Ovary (tissue), 9 donors: ENCODE measurements around the gene DYNC1I1. TPM values are rescaled to one million over a fixed set of nuclear protein-coding genes. Genes with fewer than 3 reads are reported as not detected.
A peak's percentile ranks its signal among the peaks of the same experiment; 100 is the strongest.
"Not testable (repeated sequence)": the region's sequence is repeated elsewhere in the genome, so short reads cannot be mapped to it uniquely, and the experiment has no call there.

Source experiments
- DNase-seq, 5 donors: peaks; one replicate each; pipeline ENCODE4 v3.0.0-alpha.2; 2019 to 2020
- H3K27ac ChIP-seq, 2 donors: fragments of 200-600 bp; one replicate each; pipeline versions ENCODE4 v1.5.1 to v1.8.0; 2019 to 2022
- H3K27me3 ChIP-seq: fragments of 200-600 bp; one replicate; pipeline ENCODE4 v1.8.0; 2022
- H3K36me3 ChIP-seq: fragments of 200-600 bp; sonication (generic); one replicate; pipeline ENCODE4 v1.5.1; 2019
- H3K4me1 ChIP-seq: one replicate; pipeline ENCODE4 v1.8.1; 2013; ENCODE audit warnings: mild to moderate bottlenecking, moderate library complexity; ENCODE audit not compliant: insufficient read depth
- H3K4me3 ChIP-seq: fragments of 200-600 bp; sonication (generic); one replicate; pipeline ENCODE4 v1.5.1; 2017
- H3K9me3 ChIP-seq, 2 donors: fragments of 200-600 bp in 1 of 2; sonication (generic) in 1 of 2; one replicate each; pipeline versions ENCODE4 v1.5.1 to v1.8.1; 2013 to 2019; ENCODE audit warnings: mild to moderate bottlenecking in 1 of 2, moderate library complexity in 1 of 2
- EP300 ChIP-seq: sonication (generic); formaldehyde crosslinking; IDR thresholded peaks from one replicate; pipeline ENCODE4 v1.6.1; 2017; ENCODE audit warnings: antibody characterized with exemption
- POLR2A ChIP-seq: fragments of 450-650 bp; IDR thresholded peaks from one replicate; pipeline ENCODE4 v1.6.1; 2017; ENCODE audit warnings: antibody characterized with exemption, mild to moderate bottlenecking, moderate library complexity
- WGBS, 3 donors: extraction: QIAGEN DNeasy Blood & Tissue Kit in 1 of 3; methylation state at CpG; one replicate each; pipeline versions ENCODE4 v1.1.5 to v1.1.7; 2013 to 2017; 5-methylcytosine and 5-hydroxymethylcytosine counted together
- intact Hi-C, 4 donors: fragments of 100-400 bp; cut with DNase I; formaldehyde crosslinking; loops; one replicate each; pipeline versions ENCODE4 v1.11.0 to v1.15.1; 2022 to 2023
- polyA plus RNA-seq, 2 donors: library from polyadenylated mRNA; stranded (reverse); fragments of 200-250 nt in 1 of 2; fragments of 350-450 nt in 1 of 2; fragmentation: Illumina TruSeq in 1 of 2; extraction: RNeasy Lipid Tissue Mini Kit (QIAGEN cat#74804) in 1 of 2; gene quantifications; one replicate each; pipeline ENCODE4 v1.2.3, GENCODE V29; 2013 to 2014
- total RNA-seq, 7 donors: library from RNA; depleted of rRNA in 2 of 7; stranded (reverse); fragments of >200 nt in 2 of 7; fragmentation: NEBNext Ultra II Directional in 3 of 7; extraction: Animal tissue kit (Norgen Biotek cat#: 25700) in 3 of 7; gene quantifications; one replicate each; pipeline versions ENCODE4 v1.1.0 to v1.2.4, GENCODE V29; 2016 to 2023
- TF ChIP-seq, protein P1 (sequence below), 3 donors: fragments of 450-650 bp in 2 of 3; fragments of 200-600 bp in 1 of 3; IDR thresholded peaks; one replicate each; pipeline versions ENCODE4 v1.5.1 to v1.8.0; 2016 to 2022; ENCODE audit warnings: antibody characterized with exemption in 3 of 3, mild to moderate bottlenecking in 1 of 3
- donor health status: DM: no; HTN: no; CAD: no; lungs with moderate emphysema.
- donor health status: DM: no; HTN: no; CAD: no.
- donor health status: Bipolar disorder and iron deficiency.
- donor health status: DM: yes; HTN: yes; CAD: no.
- donor health status: DM: no; HTN: no; CAD: no.
- donor health status: DM: yes; HTN: yes; CAD: no.

DYNC1I1 gene
- total and polyA plus RNA-seq, 9 donors, result 4.2 to 19.3 (median 6.9) TPM

DNA sequence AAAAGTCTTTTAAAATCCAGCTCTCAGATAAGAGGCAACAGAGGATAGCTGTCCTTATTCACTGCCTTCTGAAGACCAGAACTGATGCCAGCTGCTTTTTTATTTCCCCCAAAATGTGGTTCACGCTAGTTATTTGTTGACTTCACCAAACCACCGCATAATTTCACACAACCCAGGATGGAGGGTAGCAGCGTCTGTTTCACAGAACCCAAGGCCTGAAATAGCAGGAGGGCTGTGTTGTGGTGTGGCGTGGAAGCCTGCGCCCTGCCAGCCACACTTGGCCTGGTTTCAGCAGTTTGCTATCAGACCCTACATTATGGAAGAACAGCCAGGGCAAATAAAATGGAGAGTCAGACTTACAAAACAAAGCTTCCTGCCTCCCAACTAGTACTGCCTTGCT is 155.4 kb downstream of the DYNC1I1 start:
- Histone ChIP-seq H3K36me3 (no peaks in the 10 kb centered on the region), H3K27me3 (no peaks in the 10 kb centered on the region), H3K4me1 (peaks cover 9% of the 10 kb centered on the region), H3K9me3 (no peaks in the 10 kb centered on the region), H3K27ac (peak overlapping the region in 1 of 2 donors; percentile 58), H3K4me3 (no peak overlapping the region)
- intact Hi-C loops, result loop anchor here in 1 of 4 donors (10.0 kb wide), 1 partner anchor 117 kb away; no protein-coding TSS in a partner anchor
- DNase-seq, result peak in 2 of 5 donors; percentile 38 to 51
- WGBS, 3 donors, result 34 to 74% (median 39%) methylated on average over 5 of the region's 5 CpGs
- TF ChIP-seq POLR2A, result no peak
- no peak for TF ChIP-seq EP300
- TF ChIP-seq, protein P1, sequence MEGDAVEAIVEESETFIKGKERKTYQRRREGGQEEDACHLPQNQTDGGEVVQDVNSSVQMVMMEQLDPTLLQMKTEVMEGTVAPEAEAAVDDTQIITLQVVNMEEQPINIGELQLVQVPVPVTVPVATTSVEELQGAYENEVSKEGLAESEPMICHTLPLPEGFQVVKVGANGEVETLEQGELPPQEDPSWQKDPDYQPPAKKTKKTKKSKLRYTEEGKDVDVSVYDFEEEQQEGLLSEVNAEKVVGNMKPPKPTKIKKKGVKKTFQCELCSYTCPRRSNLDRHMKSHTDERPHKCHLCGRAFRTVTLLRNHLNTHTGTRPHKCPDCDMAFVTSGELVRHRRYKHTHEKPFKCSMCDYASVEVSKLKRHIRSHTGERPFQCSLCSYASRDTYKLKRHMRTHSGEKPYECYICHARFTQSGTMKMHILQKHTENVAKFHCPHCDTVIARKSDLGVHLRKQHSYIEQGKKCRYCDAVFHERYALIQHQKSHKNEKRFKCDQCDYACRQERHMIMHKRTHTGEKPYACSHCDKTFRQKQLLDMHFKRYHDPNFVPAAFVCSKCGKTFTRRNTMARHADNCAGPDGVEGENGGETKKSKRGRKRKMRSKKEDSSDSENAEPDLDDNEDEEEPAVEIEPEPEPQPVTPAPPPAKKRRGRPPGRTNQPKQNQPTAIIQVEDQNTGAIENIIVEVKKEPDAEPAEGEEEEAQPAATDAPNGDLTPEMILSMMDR (IDR thresholded peaks at IDR 0.05), result no peak

DNA sequence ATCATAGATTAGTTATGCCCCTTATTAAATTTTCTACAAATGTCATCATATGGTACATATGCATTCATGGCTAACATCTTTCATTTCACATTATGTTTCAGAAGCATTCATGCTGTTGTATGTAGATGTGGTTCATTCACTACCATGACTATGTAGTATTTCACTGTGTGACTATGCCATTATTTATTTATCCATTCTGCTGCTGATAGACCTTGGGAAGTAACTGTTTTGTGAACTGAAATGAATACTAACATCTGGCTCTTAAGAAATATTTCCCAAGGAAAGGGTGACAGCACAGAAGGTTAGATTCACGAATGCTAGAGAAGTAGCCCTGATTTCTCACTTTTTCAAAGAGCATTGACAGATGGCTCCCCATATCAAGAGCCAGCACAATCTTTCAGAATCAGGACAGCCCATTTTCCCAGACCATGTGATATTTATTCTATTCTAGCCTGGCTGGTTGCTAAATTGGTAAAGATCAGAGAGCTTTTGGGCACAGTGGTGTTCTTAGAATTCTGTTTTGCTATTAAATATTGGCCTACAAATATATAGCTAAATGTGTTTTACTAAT is 157.4 kb downstream of the DYNC1I1 start:
- H3K4me1 ChIP-seq, result peaks cover 9% of the 10 kb centered on the region
- no peak for DNase-seq
- intact Hi-C loops, result loop anchor here in 1 of 4 donors (10.0 kb wide), 1 partner anchor 115 kb away; no protein-coding TSS in a partner anchor
- H3K9me3 ChIP-seq, result no peaks in the 10 kb centered on the region
- no peaks in the 10 kb centered on the region for H3K36me3 ChIP-seq
- H3K4me3 ChIP-seq, result no peak overlapping the region
- WGBS, 3 donors, result 65 to 92% (median 83%) methylated on average over 1 of the region's 1 CpG
- TF ChIP-seq, protein P1 (IDR thresholded peaks at IDR 0.05), result no peak
- no peak for TF ChIP-seq EP300
- no peak for TF ChIP-seq POLR2A
- no peaks in the 10 kb centered on the region for H3K27me3 ChIP-seq
- H3K27ac ChIP-seq, result no peak overlapping the region

DNA sequence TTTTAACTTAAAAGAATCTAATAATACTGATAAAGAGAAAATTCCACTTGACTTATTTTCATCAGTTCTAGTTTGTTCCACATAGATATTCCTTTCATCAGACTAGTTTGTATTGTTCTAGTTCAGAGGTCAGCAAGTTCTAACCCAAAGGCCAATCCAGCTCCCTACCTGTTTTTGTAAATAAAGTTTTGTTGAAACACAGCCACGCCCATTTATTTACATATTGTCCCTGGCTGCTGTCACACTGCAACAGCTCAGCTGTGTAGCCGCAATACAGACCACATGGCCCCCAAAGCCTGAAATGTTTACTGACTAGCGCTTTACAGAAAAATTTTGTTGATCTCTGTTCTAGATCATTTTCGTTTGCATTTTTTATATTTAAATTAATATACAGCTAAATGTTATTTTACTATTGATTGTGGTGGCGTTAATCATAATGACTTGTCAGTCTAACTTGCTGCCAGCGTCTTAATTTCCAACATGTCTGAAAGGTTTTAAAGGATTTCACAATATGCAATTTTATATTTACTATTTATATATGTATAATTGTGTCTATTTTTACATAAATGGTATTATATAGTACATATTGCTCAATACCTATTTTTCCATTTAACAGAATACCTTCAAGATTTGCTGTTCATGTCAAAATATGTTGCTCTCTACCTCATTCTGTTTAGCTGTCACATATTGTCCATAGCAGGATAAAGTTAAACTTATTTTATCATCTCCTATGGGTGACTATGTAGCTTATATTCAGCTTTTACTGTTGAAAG is 159.3 kb downstream of the DYNC1I1 start:
- no peak for DNase-seq
- H3K9me3 ChIP-seq, result no peaks in the 10 kb centered on the region

DNA sequence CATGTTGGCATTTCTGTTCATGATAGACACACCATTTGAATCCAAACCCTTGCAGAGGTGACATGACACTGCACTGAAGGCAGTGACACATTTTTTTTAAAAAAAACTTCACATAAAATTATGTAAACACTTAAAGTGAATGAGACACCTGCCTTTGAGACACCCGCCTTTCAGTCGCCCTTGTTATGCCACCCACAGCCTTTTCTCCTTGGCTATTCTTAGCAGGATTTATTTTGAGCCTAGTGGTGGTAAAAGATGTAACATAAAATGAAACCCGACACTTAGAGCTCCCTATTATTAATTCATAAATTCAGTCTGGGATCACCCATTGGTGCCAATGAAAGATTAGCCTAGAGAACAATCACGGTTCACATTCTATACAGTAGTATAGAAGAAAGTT is 161.3 kb downstream of the DYNC1I1 start:
- Histone ChIP-seq H3K4me1 (no peaks in the 10 kb centered on the region), H3K36me3 (no peaks in the 10 kb centered on the region), H3K4me3 (no peak overlapping the region), H3K27me3 (no peaks in the 10 kb centered on the region), H3K27ac (no peak overlapping the region), H3K9me3 (no peaks in the 10 kb centered on the region)
- TF ChIP-seq POLR2A, result no peak
- TF ChIP-seq, protein P1 (IDR thresholded peaks at IDR 0.05), result no peak
- no peak for TF ChIP-seq EP300
- intact Hi-C loops, result no loop called here
- WGBS, 3 donors, result 84 to 89% (median 88%) methylated on average over 4 of the region's 4 CpGs
- DNase-seq, result no peak

More for the DNA sequence above, 159.3 kb downstream of the DYNC1I1 start:
- Histone ChIP-seq H3K27ac (no peak overlapping the region), H3K27me3 (no peaks in the 10 kb centered on the region), H3K4me3 (no peak overlapping the region), H3K4me1 (peaks cover 9% of the 10 kb centered on the region), H3K36me3 (no peaks in the 10 kb centered on the region)
- WGBS, 3 donors, result 84 to 94% (median 88%) methylated on average over 6 of the region's 6 CpGs
- intact Hi-C loops, result no loop called here
- TF ChIP-seq POLR2A, result no peak
- TF ChIP-seq EP300, result no peak
- TF ChIP-seq, protein P1 (IDR thresholded peaks at IDR 0.05), result no peak

DNA sequence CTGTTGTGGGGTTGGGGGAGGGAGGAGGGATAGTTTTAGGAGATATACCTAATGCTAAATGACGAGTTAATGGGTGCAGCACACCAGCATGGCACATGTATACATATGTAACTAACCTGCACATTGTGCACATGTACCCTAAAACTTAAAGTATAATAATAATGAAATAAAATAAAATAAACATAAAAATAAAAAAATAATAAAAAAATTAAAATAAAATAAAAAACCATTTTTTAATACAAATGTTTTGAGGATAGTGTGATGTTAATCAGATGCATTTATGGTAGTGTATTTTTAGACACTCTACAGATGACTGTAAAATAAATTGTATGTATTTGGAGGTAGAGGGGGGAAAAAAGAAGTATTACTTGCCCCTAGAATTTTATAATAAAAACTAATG is 172.5 kb downstream of the DYNC1I1 start:
- WGBS, 3 donors, result 81 to 100% (median 95%) methylated on average over 1 of the region's 1 CpG
- intact Hi-C loops, H3K4me1 ChIP-seq: not testable (repeated sequence)

More for the DNA sequence above, 172.5 kb downstream of the DYNC1I1 start:
- not testable (repeated sequence) for H3K27me3 ChIP-seq, H3K27ac ChIP-seq, H3K36me3 ChIP-seq, H3K4me3 ChIP-seq, H3K9me3 ChIP-seq, DNase-seq
